Measurements from ENCODE around the gene MMP1.
"Not testable (repeated sequence)": the region's sequence is repeated elsewhere in the genome, so short reads cannot be mapped to it uniquely, and the experiment has no call there.

The MMP1 gene

GRCh38 chr11:102760344-102761035 is 37.5 kb downstream of the MMP1 start:
- DNase-seq (ENCODE audit: low spot score): no peak

DNA sequence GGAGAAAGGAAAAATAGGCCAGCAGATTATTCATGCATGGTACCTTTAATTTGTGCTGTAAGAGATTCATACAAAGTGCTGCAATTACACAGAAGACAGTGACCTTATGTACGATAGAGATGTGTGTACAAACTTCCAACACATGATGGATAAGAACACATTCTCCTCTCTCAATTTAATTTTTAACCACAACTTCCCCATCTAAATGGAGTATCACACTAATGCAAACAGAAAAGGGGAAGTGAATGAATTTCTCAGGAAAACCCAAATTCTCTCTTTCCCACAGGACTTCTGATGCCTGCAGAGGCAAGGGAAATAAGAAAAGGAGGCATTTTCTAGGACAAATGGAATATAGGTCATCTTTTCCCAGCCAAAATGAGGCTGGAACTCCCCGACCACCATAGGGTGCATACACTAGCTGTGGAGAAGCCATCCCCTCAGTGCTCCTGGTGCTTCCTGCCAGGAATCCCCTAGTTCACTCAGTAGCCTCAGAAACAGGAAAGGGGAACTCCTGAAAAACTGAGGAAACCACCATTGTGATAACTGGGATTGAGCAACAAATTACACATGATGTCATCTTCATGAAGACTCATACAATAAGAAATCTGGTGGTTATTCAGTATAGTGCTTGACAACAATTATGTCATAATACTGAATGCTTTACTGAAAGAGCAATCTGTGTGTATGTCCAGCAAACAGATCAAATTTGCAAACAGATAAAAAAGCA is 40.0 kb downstream of the MMP1 start:
- no peak for DNase-seq (ENCODE audit: low spot score)

GRCh38 chr11:102753267-102753666 is 44.7 kb downstream of the MMP1 start:
- DNase-seq (ENCODE audit: low spot score): no peak

GRCh38 chr11:102751673-102752072 is 46.3 kb downstream of the MMP1 start:
- no peak for DNase-seq (ENCODE audit: low spot score)

GRCh38 chr11:102749101-102749722 is 48.7 kb downstream of the MMP1 start:
- DNase-seq (ENCODE audit: low spot score): no peak

DNA sequence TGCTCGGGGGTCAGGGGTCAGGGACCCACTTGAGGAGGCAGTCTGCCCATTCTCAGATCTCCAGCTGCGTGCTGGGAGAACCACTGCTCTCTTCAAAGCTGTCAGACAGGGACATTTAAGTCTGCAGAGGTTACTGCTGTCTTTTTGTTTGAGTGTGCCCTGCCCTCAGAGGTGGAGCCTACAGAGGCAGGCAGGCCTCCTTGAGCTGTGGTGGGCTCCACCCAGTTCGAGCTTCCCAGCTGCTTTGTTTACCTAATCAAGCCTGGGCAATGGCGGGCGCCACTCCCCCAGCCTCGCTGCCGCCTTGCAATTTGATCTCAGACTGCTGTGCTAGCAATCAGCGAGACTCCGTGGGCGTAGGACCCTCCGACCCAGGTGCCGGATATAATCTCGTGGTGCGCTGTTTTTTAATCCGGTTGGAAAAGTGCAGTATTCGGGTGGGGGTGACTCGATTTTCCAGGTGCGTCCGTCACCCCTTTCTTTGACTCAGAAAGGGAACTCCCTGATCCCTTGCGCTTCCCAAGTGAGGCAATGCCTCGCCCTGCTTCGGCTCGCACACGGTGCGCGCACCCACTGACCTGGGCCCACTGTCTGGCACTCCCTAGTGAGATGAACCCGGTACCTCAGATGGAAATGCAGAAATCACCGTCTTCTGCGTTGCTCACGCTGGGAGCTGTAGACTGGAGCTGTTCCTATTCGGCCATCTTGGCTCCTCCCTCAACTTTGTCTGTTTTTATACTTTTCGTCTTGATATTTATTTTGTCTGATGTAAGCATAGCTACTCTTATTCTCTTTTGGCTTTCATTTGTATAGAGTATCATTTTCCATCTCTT is 51.0 kb downstream of the MMP1 start:
- DNase-seq (ENCODE audit: low spot score): not testable (repeated sequence)
